Measurements from ENCODE around the gene FBXW8.

FBXW8 gene

DNA sequence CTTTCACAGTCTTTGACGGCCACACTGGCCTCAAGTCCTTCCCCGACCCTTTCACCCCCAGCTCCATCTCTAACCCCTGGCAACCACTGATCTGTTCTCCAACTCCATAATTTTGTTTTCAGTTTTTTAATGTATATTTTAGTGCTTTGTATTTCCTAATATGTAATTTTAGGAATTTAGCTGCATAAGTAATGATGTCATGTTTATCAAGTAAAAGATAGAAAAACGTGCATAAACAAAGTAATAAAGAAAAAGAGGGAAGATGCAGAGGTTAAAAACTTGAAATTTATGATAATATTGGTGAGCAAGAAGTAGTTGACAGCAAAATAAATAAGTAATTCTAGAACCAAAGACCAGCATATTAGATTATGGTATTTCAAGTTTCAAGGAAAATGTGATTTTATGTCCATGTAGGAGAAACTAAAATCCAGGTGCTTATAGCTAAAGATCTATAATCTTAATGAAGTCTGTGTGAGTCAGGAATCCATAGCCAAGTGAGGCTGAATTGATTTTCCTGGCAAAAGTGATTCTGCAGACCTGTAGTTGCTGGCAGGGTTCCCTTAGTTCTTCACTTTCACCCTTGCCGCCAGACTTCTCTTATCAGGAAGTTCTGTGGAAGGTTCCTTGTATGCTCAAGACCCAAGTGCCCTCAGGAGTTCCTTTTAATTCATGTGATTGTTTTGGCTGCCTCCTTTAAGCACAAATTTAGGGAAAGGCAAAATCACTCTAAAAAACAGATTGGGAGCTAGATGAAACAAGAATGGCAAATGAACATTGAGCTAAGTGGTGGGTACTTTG lies 24.4 kb downstream of the FBXW8 start:
- no peak for TF ChIP-seq CTCF (conservative IDR thresholded peaks at IDR 0.05)
- no peak overlapping the region for H3K27ac ChIP-seq

- H3K27ac ChIP-seq = no peak overlapping the region
- no peak for TF ChIP-seq CTCF (conservative IDR thresholded peaks at IDR 0.05)
These were observed 26.9 kb downstream of the FBXW8 start for GRCh38 chr12:116937640-116938039.

DNA sequence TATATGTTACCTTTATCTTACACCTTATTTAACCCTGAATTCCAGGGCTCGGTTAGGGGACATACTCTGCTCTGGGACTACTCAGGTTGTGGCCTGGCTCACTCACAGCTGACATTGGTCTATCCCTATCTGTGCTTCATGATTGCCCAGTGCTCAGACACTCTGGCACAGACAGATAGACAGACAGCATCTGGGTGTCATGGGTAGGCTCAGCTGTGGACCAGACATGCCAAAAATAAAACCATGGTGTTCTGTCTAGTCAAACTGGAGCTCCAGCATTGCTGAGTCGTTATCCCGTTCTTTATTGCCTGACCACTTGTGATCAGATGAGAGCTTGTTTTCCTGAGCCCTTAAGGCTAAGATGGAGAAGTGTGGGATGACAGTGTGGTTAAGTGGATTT lies 29.0 kb downstream of the FBXW8 start:
- H3K27ac ChIP-seq = no peak overlapping the region
- TF ChIP-seq CTCF (conservative IDR thresholded peaks at IDR 0.05) = no peak

DNA sequence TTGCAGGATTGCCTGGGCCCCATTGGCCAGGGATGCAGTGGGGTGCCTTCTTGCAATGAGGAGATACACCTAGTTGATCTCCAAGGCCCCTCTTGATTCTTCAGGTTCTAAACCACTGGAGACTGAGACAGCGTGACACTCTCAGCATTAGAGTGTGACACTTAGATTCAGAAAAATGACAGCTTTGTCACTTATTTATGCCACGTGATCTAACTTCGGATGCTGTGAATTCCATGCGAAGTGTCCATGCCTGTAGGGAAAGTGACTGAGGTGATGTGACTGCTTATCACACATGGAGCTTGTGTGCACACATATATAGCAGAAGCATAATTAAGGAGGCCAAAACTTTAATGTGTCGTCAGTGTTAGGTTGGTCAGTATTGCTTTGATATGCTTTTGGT lies 30.4 kb downstream of the FBXW8 start:
- H3K27ac ChIP-seq = no peak overlapping the region
- no peak for TF ChIP-seq CTCF (conservative IDR thresholded peaks at IDR 0.05)

GRCh38 chr12:116943419-116944372 lies 32.9 kb downstream of the FBXW8 start:
- TF ChIP-seq CTCF (conservative IDR thresholded peaks at IDR 0.05) = no peak
- no peak overlapping the region for H3K27ac ChIP-seq

- TF ChIP-seq CTCF (conservative IDR thresholded peaks at IDR 0.05) = no peak
- no peak overlapping the region for H3K27ac ChIP-seq
These were observed 35.3 kb downstream of the FBXW8 start for GRCh38 chr12:116945886-116946550.

DNA sequence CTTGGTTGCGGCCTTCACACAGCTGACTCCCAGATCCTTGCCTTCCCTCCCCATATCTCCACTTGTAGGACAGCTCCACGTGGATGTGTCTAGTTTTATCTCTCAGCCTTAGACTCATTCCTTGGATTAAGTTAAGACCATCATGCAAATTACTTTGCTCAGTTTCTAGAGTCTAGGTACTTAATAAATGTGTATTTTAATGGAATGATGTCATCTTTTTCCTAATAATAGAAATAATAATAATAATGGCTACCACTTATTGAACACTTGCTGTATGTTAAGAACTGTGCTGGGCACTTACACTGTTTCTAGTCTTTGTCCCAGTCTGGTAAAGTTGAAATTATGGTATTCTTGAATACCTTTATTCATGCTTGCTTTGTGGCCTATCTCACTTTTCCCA lies 37.5 kb downstream of the FBXW8 start:
- TF ChIP-seq CTCF (conservative IDR thresholded peaks at IDR 0.05) = no peak
- no peak overlapping the region for H3K27ac ChIP-seq

Measured in VCaP (cell line).